IPS-20b (cell line): Measurements from ENCODE around the gene EFHD1.

ENCODE experiments used
- H3K27ac ChIP-seq: one replicate; pipeline ENCODE4 v1.5.1; 2013; ENCODE audit warnings: low read length
- H3K27me3 ChIP-seq: 2 replicates; pipeline ENCODE4 v1.6.1; 2013; ENCODE audit warnings: mild to moderate bottlenecking, low read length, inconsistent platforms; ENCODE audit not compliant: insufficient read depth
- H3K36me3 ChIP-seq: 2 replicates; pipeline ENCODE4 v1.6.1; 2013; ENCODE audit warnings: low read depth, mild to moderate bottlenecking, inconsistent platforms, low read length, moderate library complexity; ENCODE audit not compliant: insufficient read depth
- H3K4me1 ChIP-seq: 2 replicates; pipeline ENCODE4 v1.6.1; 2013; ENCODE audit warnings: mild to moderate bottlenecking, control low read depth, inconsistent platforms, low read length, moderate library complexity; ENCODE audit not compliant: insufficient read depth
- H3K4me3 ChIP-seq: 2 replicates; pipeline ENCODE4 v1.5.1; 2013; ENCODE audit warnings: mild to moderate bottlenecking, low read length, inconsistent platforms
- H3K9ac ChIP-seq: 2 replicates; pipeline ENCODE4 v1.6.1; 2013; ENCODE audit warnings: low read depth, mild to moderate bottlenecking, inconsistent platforms, low read length, moderate library complexity
- H3K9me3 ChIP-seq: 2 replicates; pipeline ENCODE4 v1.6.1; 2013; ENCODE audit warnings: mild to moderate bottlenecking, low read depth, low read length, inconsistent platforms; ENCODE audit not compliant: insufficient read depth

Gene EFHD1, protein sequence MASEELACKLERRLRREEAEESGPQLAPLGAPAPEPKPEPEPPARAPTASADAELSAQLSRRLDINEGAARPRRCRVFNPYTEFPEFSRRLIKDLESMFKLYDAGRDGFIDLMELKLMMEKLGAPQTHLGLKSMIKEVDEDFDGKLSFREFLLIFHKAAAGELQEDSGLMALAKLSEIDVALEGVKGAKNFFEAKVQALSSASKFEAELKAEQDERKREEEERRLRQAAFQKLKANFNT

DNA sequence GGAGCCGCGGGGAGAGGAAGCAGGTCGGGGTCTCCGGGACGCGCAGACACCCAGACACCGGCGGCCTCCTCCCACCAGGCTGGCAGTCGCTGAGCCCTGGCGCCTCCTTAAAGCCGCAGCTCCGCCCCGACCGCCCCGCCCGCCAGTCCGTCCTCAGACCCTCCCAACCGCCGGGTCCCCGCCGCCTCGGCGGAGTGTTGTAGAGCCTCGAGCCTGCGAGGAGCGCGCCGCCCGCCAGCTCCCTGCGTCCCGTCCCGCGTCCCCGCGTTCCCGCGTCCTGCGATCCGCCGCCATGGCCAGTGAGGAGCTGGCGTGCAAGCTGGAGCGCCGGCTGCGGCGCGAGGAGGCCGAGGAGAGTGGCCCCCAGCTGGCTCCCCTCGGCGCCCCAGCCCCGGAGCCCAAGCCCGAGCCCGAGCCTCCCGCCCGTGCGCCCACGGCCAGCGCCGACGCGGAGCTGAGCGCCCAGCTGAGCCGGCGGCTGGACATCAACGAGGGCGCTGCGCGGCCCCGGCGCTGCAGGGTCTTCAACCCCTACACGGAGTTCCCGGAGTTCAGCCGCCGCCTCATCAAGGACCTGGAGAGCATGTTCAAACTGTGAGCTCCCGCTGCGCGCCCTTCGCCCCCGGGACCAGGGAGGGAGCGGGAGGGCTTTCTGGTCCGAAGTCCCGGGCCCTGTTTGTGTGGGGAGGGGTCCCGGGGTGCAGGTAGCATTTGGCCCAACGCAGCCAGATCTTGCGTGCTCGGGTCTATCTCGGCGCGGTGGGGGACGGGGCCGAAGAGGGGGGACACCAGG lies at the start of gene EFHD1:
TSS of gene EFHD1 (plus strand) at position 192 of the 793 bp plus-strand sequence. CDS start at position 293, 101 bp downstream.
- peaks cover 71% of the 10 kb centered on the region for H3K27me3 ChIP-seq
- H3K9ac ChIP-seq: no peak within 1 kb of the TSS
- H3K9me3 ChIP-seq: no peaks in the 10 kb centered on the region
- peak within 1 kb of the TSS; percentile 70 for H3K4me3 ChIP-seq
- no peak within 1 kb of the TSS for H3K27ac ChIP-seq
- H3K4me1 ChIP-seq: no peaks in the 10 kb centered on the region
- H3K36me3 ChIP-seq: no peaks in the 10 kb centered on the region

GRCh38 chr2:232584238-232584637 lies 49.2 kb upstream of the EFHD1 start:
- H3K36me3 ChIP-seq: peaks cover 37% of the 10 kb centered on the region
- no peaks in the 10 kb centered on the region for H3K9me3 ChIP-seq
- H3K27ac ChIP-seq: no peak overlapping the region
- H3K27me3 ChIP-seq: no peaks in the 10 kb centered on the region
- no peak overlapping the region for H3K9ac ChIP-seq
- H3K4me1 ChIP-seq: no peaks in the 10 kb centered on the region
- H3K4me3 ChIP-seq: no peak overlapping the region

- peaks cover 19% of the 10 kb centered on the region for H3K36me3 ChIP-seq
- no peaks in the 10 kb centered on the region; the same call in 1 of the 2 replicates for H3K4me1 ChIP-seq
- no peaks in the 10 kb centered on the region for H3K9me3 ChIP-seq
- no peak overlapping the region for H3K9ac ChIP-seq
- no peak overlapping the region for H3K4me3 ChIP-seq
- no peak overlapping the region for H3K27ac ChIP-seq
- H3K27me3 ChIP-seq: no peaks in the 10 kb centered on the region
These were observed 46.4 kb upstream of the EFHD1 start for GRCh38 chr2:232586943-232587505.

GRCh38 chr2:232587512-232587911 lies 45.9 kb upstream of the EFHD1 start:
- H3K4me3 ChIP-seq: no peak overlapping the region
- H3K9me3 ChIP-seq: no peaks in the 10 kb centered on the region
- H3K27me3 ChIP-seq: no peaks in the 10 kb centered on the region
- no peak overlapping the region for H3K27ac ChIP-seq
- no peak overlapping the region for H3K9ac ChIP-seq
- H3K4me1 ChIP-seq: no peaks in the 10 kb centered on the region; the same call in 1 of the 2 replicates
- H3K36me3 ChIP-seq: peaks cover 14% of the 10 kb centered on the region

GRCh38 chr2:232588031-232588430 lies 45.4 kb upstream of the EFHD1 start:
- no peak overlapping the region for H3K4me3 ChIP-seq
- no peaks in the 10 kb centered on the region; the same call in 1 of the 2 replicates for H3K4me1 ChIP-seq
- H3K27me3 ChIP-seq: no peaks in the 10 kb centered on the region
- no peak overlapping the region for H3K27ac ChIP-seq
- no peak overlapping the region for H3K9ac ChIP-seq
- no peaks in the 10 kb centered on the region for H3K9me3 ChIP-seq
- peaks cover 9% of the 10 kb centered on the region; the same call in 1 of the 2 replicates for H3K36me3 ChIP-seq

GRCh38 chr2:232588680-232589585 lies 44.5 kb upstream of the EFHD1 start:
- Histone ChIP-seq H3K9me3 (no peaks in the 10 kb centered on the region), H3K36me3 (peaks cover under 1% of the 10 kb centered on the region; the same call in 1 of the 2 replicates), H3K27me3 (no peaks in the 10 kb centered on the region), H3K4me3 (no peak overlapping the region), H3K27ac (no peak overlapping the region), H3K9ac (no peak overlapping the region), H3K4me1 (no peaks in the 10 kb centered on the region; the same call in 1 of the 2 replicates)

GRCh38 chr2:232592772-232593395 lies 40.5 kb upstream of the EFHD1 start:
- Histone ChIP-seq H3K9me3 (no peaks in the 10 kb centered on the region), H3K4me3 (no peak overlapping the region), H3K27me3 (no peaks in the 10 kb centered on the region), H3K36me3 (no peaks in the 10 kb centered on the region), H3K9ac (no peak overlapping the region), H3K27ac (no peak overlapping the region), H3K4me1 (no peaks in the 10 kb centered on the region; the same call in 1 of the 2 replicates)

DNA sequence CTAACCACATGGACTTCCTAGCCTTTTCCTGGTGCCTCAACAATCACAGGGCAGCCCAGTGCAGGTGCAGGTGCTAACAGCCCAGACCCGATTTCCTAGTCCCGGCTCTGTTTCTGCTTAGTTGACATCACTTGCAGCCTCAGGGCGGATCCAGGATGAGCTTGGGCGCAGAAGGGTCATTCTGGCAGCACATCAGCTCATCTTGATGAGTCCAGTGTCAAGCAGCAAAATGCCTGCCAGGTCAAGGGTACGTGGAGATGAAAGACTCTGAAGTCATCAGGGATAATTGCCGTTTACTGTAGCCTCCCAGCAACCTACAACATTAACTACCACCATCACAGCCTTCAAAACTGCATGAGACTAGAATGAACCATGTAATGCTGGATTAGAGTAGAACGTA lies 39.4 kb upstream of the EFHD1 start:
- H3K9ac ChIP-seq: no peak overlapping the region
- H3K4me3 ChIP-seq: no peak overlapping the region
- no peaks in the 10 kb centered on the region for H3K27me3 ChIP-seq
- H3K27ac ChIP-seq: no peak overlapping the region
- H3K9me3 ChIP-seq: no peaks in the 10 kb centered on the region
- H3K36me3 ChIP-seq: no peaks in the 10 kb centered on the region
- no peaks in the 10 kb centered on the region; the same call in 1 of the 2 replicates for H3K4me1 ChIP-seq

- no peak overlapping the region for H3K9ac ChIP-seq
- H3K27ac ChIP-seq: no peak overlapping the region
- no peak overlapping the region for H3K4me3 ChIP-seq
- H3K36me3 ChIP-seq: no peaks in the 10 kb centered on the region
- no peaks in the 10 kb centered on the region for H3K4me1 ChIP-seq
- H3K9me3 ChIP-seq: no peaks in the 10 kb centered on the region
- no peaks in the 10 kb centered on the region for H3K27me3 ChIP-seq
These were observed 35.9 kb upstream of the EFHD1 start for GRCh38 chr2:232597362-232598079.

DNA sequence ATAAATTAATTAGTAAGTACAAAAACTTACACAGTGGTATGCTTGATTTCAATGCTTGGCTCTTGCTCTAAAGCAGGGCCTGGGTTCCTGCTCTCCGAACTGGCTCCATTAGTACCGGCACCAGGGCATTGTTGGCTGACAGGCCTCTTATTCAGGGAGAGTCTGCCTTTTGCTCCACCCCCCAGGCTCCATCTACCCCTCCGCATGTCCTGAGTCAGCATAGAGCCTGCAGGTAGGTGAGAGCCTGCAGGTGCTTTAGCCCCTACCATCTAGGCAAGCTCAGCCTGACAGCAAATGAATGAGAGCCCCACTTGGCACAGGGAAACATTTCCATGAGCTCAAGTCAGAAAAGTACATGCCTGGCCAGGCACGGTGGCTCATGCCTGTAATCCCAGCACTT lies 35.1 kb upstream of the EFHD1 start:
- H3K27me3 ChIP-seq: no peaks in the 10 kb centered on the region
- H3K4me1 ChIP-seq: no peaks in the 10 kb centered on the region
- no peak overlapping the region for H3K9ac ChIP-seq
- no peaks in the 10 kb centered on the region for H3K36me3 ChIP-seq
- no peak overlapping the region for H3K4me3 ChIP-seq
- H3K27ac ChIP-seq: no peak overlapping the region
- H3K9me3 ChIP-seq: no peaks in the 10 kb centered on the region
